ENCODE data around the gene ZNRD2.
"Not testable (repeated sequence)": the region's sequence is repeated elsewhere in the genome, so short reads cannot be mapped to it uniquely, and the experiment has no call there.

Gene ZNRD2

DNA sequence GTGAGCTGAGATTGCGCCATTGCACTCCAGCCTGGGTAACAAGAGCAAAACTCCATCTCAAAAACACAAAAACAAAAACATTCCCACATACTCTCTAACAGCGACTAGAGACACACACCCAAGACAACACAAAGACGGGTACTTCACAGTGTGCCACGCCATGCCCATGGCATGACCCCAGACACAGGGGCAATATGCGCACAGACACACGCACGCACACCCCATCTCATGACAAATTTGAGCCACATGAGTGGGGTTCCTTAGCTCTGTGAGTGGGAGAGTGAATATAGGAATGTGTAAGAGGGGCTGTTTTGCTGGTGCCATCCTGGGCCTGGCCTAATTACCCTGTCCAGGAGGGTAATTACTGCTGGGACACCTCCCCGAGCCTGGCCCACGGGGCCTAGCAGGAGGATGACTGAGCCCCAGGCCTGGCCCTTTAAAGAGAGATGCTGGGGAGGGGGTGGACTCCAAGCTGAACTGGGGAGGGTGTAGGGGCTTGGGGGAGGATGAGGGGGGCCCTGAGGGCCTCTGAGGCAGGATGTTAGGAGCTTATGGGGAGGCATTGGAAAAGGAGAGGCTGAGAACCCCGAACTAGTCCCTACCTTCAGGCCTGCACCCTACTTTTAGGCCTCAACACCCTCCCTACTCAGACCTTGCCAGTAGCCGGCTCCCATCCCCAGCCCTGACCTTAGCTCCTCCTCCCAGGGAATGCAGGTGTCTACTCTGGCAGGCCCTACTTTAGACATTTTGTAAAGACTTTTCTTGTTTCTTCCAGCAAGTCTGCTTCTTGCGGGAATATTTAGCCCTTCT lies 13.6 kb upstream of the ZNRD2 start:
- DNase-seq = no peak

DNA sequence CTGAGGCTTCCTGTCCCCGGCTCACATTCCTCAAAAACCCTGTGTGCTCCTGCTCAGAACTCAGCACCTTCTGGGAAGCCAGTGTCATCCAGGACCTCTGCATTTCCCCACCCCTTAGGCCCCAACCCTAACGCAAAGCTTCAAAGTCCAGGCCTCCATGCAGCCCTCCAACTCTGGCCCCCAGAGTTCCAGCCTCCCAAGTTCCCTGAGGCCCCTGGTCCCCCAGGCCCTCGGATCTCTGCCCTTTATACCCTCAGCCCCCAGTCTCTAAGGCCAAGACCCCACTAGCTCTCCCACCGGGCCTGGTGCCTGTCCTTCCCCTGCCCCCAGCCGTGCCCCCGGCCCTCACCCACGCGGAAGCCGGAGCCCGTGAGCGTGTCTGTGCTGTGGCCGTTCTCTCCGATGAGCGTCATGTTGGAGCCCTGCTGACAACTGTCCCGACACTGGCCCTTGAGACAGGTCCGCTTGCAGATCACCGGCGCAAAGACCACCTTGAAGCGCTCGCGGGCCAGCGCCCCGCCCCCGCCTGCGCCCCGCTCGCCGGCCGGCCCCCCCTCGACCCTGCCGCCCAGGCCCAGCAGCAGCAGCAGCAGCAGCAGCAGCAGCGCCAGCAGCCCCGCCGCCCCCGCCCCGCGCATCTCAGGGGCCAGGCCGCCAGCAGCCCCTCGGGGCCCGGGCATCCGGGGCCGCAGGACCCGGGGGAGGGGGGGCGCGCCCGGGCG lies 12.8 kb upstream of the ZNRD2 start:
- no peak for DNase-seq

DNA sequence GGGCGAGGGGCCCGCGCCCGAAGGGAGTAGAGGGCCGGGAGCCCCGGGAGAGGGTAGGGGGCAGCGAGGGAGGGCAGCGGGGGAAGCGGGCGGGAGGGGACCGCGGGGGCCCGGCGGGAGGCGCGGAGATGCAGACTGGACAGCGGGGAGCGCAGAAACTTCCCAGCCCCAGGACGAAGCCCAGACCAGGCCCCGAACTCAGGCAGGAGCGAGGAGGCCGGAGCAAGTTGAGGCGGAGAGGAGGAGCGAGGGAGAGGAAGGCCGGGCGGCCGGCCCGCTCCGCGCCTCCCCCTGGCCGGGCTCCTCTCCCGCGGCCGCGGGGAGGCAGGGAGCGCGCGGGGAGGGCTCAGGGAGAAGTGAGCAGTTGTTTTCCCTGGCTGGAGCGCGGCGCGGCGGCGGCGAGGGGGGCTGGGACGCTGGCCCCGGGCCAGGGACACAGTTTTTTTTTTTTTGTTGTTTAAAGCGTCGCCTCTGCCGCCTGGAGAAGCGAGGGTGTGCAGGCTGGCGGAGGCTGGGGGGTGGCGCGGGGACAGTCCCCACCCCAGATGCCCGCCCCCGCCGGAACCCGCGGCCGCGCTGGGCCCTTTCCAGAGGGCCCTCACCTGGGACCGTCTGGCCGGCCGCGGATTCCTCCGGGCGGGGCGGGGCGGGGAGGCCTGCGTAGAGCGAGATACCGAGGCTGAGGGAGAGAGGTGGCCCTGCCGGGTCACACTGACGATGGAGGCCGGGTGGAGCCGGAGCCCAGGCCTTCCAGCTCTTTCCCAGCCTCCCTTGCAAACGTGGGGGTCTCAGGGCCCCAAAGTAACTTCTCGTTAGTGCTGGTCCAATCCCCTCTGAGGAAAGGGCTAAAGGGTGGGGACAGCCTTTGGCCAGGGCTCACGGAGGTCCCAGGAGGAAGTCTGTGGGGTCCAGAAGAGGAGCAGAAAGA lies 12.0 kb upstream of the ZNRD2 start, which contains the start of gene LTBP3:
Gene LTBP3 (minus strand): TSS at position 358 of the 928 bp plus-strand sequence. CDS start 400 bp downstream, outside the sequence.
- peak; percentile 48 for DNase-seq

DNA sequence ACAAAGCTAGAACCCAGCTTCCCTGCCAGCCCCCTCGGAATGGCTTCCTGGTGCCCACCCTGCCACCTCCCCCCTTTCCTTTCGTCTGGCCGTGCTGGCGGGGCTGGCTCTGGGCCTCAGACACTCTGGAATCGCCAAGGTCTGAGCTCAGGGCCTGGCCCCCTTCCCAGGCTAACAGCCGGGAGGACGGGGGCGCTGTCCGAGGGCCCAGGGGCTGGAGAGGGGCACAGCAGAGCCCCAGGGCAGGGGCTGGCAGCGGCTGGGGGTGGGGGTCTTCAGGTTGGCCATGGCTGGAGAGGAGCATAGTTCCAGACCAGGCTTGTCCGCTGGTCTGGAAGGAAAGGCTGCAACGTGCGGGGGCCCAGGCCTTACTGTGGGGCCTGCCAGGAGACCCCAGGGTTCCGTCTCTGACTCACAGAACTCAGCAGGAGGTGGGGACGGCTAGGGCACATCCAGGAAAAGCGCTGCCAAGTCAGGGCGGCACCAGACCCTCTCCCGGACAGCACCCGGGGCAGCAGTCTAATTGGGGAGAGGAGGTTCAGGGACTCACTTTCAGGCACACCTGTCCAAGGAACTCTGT lies 11.3 kb upstream of the ZNRD2 start:
- no peak for DNase-seq

DNA sequence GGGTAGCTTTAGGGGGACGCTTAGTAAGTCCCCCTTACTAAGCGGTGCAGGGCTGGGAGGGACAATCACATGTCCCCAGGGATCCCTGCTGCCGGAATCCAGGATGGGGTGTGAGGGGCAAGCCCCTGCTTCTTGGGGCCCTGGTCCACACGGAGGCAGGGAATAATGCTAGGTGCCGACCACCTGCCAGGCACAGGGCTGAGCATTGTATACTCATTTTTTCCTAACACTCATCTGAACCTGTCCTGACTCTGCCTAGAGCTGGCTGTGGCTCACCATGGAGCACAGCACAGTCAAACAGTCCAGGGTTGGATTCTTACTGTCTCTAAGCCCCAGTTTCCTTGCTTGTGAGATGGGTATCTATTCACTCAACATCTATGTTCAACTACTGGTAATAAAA lies 10.7 kb upstream of the ZNRD2 start:
- DNase-seq = no peak

DNA sequence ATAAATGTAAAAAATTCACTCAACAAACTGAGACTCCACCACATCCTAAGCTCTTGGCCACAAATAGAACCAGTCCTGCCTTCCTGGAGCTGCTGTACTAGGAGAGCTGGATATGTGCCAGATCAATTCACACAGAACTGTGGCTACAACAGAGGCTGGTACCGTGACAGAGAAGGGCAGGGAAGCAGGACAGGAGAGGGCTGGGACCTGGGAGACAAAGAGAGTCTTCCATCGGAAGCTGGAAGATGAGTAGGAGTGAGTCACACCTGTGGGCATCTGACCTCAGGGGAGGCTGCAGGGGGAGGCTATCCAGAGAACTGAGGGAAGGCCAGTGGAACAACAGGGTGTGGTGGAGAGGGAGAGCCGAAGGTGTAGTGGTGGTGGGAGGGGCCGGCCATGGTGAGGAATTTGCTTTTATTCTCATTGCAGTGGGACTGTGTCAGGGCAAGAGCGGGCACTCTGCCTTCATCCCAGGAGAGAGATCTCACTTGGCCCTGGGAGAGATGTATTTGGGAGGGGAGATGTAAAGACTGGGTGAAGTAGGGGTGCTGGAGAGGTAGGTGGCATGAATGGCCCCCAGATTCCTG lies 10.2 kb upstream of the ZNRD2 start:
- DNase-seq = no peak

DNA sequence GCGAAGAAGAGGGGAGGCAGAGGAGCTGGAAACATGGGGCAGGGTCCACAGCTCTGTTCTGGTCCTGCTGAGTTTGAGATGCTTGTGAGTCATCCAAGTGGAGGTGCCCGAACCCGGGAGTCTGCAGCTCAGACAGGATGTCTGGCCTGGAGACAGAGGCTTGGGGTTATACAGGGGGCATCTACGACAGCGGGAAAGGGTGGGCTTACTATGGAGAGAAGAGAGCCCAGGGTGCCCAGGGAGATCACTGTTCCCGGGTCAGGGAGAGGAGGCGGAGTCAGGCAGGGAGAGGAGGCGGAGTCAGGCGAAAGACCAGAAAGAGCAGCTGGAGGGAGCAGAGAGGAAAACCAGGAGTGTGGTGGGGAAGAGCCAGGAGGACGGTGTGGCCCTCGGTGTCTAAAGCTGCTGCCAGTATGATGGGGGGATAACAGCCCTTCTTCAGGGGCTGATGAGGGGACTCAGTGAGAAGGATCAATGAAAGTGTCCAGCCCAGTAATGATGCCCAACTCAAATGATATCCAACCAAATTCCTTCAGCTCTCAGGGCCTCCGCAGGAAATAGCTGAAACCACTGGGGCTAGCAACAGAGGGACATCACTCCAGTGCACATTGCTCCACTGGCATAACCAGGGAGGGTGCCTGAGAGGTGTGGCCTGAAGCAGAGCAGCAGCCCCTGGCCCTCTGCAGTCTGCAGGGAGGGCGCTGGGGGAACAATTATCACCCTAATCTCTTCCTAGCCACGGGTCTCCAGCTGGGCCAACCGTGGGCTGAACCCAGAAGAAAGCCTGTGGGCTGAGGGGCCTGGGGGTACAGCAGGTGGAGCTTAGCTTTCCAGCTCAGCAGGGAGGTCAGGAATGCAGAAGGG lies 9.5 kb upstream of the ZNRD2 start:
- DNase-seq = no peak

DNA sequence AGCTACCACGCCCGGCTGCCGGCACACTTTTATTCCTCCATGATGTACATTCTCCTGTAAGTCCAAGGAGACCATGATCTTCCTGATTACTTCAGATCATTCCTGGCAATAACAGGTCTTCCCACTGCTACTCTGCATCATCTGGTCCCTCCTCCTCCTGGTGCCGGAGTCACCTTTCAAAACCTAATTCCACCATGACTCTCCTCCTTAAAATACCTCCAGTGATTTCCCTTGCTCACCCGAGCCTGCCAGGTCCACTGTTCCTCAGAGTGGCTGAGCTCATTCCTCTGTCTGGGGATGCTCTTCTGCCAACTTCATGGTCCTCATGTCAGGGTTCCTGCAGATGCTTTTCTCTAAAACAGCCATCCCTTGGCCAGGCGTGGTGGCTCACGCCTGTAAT lies 8.3 kb upstream of the ZNRD2 start:
- DNase-seq = no peak

DNA sequence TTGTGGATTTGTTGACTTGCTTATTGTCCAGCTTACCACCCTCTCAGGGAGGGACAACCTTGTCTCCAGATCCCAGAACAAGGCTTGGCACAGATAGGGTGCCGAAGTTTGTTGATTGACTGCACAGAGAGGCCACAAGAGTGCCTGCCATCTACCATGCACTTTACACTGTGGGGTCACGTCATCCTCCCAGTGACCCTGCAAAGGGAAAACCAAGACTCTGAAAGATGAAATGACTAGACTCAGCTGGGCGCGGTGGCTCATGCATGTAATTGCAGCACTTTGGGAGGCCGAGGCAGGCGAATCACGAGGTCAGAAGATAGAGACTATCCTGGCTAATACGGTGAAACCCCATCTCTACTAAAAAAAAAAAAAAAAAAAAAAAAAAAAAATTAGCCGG lies 7.5 kb upstream of the ZNRD2 start:
- DNase-seq = no peak

DNA sequence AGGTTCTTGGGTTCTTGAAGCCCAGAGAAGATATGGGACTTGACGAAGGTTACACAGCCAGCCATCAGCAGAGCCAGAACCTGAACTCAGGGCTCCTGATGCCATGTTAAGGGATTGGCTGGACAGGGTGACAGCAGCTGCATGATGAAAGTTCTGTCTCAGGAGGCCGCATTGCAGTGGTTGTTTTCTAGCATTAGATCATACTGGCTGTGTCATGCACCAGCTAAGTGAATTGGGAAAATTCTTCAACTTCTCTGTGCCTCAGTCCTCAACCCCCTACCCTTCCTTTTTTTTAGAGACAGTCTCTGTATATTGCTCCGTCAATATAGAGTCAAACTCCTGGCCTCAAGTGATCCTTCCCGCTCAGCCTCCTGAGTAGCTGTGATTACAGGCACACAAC lies 6.7 kb upstream of the ZNRD2 start:
- DNase-seq = no peak

DNA sequence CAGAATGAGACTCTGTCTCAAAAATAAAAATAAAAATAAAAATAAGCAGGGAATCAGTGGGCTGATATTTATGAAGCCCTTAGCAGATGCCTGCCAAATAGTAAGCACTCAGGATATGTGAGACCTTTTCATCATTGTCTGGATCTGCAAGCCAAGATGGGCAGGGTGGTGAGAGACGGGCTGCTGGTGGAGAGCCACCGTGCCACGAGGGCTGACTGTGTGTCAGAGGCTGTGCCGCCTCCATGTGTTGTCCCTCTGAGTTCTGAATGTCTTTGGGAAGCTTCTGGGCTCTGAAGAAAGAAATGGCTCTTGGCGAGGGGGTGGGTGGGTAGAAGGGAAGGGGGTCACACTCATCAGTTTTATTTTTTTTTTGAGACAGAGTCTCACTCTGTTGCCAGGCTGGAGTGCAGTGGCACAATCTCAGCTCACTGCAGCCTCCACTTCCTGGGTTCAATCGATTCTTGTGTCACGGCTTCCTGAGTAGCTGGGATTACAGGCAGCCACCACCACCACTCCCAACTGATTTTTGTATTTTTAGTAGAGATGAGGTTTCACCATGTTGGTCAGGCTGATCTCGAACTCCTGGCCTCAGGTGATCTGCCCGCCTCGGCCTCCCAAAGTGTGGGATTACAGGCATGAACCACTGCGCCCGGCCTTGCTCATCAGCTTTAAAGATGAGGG lies 5.3 kb upstream of the ZNRD2 start:
- not testable (repeated sequence) for DNase-seq

DNA sequence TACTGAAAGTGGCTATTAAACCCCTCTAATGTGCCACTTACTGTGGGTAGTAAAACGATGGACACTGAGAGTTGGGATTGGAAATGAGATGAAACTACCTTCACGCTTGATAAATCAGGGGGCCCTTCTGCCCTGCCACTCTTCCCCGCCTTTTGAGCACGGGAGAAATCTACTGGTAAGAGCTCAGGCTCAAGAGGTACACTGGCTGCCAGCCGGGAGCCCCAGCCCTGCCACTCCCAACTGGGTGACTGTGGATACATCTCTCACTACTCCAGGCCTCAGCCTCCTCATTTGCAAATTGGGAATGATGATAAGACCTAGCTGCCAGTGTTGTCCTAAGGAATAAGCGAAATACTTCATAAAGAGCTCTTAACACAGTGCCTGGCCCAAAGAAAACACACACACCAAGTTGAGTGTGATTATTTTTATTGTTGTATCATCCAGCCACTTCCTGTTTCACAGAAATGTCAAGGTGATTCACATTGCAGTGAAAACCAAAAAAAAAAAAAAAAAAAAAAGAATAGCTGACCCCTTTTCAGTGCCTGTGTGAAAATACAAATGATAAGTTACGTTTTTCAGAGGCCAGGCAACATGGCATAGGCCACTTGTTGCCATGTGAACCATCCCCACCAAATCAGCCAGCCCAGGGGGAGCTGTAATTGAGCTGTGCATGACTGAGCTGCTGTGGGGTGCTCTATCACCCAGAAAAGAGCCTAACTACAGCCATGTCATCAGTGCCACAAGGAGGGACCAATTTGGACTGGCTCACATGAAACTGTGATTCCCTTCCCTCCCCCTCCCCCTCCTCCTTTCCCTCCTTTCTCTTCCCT lies 4.4 kb upstream of the ZNRD2 start:
- DNase-seq = no peak

DNA sequence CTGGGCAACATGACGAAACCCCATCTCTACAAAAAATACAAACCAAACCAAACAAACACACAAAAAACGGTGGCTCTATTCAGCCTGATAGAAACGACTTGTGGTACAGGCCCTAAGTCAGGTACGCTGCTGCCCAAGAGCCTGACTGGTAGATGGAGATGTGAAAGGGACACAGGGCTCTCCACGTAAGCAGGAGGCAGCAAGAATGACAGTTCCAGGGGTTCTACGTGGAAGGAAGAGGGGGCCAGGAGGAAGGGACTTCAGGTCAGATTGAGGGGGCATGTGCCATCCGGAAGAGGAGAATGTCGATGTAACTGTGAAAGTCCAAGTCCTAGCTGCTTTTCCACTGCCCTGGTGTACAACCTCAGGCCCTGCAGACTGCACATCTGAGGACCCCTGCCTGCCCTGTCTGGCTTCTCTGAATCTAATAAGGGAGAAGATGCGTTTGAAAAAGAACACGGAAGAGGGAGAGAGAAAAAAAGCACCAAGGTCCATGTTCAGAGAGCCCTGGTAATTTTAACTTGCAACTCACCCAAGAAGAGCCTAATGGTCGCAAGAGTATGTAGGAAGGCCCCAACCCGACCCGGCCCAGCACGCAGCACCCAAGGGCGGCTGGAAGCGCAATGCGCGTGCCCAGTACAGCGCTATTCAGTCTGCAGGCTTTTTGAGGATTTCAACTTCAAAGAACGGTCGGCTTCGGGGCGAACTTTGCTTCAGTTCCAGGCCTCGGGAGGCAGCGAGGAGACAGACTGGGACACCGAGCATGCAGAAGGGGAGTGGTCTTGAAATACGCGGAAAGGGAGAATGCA lies 909 bp upstream of the ZNRD2 start:
- DNase-seq = no peak

DNA sequence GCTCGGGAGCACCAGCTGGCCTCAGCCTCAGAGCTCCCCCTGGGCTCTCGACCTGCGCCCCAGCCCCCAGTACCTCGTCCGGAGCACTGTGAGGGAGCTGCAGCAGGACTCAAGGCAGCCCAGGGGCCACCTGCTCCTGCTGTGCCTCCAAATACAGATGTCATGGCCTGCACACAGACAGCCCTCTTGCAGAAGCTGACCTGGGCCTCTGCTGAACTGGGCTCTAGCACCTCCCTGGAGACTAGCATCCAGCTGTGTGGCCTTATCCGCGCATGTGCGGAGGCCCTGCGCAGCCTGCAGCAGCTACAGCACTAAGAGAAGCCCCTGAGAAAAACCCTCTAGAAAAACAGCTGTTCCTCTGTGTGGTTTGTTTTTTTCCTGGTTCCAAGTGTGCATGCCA lies 1.1 kb downstream of the ZNRD2 start:
- DNase-seq = no peak

DNA sequence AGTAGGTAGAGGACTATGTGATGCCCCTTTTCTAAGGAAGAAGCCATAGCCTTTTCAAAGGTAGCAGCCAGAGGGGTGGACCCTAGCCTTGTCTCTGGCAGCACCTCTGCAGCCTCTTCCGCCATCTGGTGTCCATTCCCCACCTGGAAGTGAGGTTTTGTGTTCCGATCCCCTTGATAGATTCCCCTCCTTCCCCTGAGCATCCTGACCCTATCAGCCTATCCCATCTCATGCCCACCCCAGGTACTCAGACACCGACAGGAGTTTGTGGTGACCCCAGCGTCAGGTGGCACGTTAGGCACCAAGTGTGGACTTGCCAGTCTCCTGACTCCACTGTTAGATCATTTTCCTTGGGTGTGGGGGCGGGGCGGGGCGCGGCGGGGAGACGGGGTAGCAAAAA lies 1.7 kb downstream of the ZNRD2 start:
- DNase-seq = no peak

DNA sequence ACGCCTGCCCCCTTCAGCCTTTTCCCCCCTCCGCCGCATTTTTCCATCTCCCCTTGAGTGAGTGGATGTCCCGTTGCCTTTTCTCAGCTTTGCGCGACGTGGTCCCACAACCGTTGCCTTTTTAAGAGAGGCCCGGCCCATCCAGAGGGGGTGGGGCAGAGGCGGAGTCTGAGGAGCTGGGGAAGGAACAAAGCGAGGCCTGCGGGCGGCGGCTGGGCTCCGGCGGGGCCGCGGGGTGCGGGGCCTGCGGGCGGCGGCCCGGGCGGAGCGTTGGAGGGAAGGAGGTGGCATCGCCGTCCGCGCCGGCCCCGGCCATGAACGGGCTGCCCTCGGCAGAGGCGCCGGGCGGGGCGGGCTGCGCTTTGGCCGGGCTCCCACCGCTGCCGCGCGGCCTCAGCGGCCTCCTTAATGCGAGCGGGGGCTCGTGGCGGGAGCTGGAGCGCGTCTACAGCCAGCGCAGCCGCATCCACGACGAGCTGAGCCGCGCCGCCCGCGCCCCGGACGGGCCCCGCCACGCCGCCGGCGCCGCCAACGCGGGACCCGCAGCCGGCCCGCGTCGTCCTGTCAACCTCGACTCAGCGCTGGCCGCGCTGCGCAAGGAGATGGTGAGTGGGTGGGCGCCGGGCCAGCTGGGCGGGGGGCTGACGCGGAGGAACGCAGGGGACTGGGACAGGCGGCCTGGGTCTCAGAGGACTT lies 2.2 kb downstream of the ZNRD2 start, which contains the start of gene FAM89B:
Gene FAM89B (plus strand): TSS at position 183 of the 696 bp plus-strand sequence. CDS start 132 bp downstream, at position 315.
- peak; percentile 82 for DNase-seq

DNA sequence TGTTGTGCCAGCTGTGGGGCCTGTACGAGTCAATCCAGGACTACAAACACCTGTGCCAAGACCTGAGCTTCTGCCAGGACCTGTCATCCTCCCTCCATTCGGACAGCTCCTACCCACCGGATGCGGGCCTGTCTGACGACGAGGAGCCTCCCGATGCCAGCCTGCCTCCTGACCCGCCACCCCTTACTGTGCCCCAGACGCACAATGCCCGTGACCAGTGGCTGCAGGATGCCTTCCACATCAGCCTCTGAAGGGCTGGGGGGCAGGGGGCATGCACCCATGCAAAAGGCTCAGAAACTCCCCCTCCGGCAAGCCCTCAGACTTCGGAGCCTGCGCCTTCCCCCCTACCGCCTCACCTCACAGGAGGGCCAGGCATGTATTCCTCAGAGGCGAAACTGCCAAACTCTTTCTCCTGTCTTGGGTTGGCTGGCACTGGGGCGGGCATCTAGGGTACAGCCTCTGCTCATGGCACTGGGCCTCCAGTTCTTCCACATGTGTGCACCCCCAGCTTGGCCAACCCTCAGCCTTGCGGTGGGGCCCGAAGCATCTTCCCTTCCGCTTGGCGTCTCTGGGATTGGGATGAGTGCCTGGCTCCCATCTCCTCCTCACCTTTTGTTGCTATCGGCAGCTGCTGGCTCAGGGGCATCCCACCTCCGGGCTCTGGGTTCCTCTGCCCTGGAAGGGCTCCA lies 3.3 kb downstream of the ZNRD2 start:
- DNase-seq = no peak

All from stimulated activated CD4-positive, alpha-beta T cell treated with anti-CD3 and anti-CD28 coated beads, Interleukin-12 subunit alpha, Interleukin-12 subunit beta, amount 100 ng/mL, for 4 hours (primary cell).